DMS53 (cell line): ENCODE data around the gene ZNF865.

Source experiments
- DNase-seq: peaks from one replicate; lab custom pipeline; 2025; lab: John Stamatoyannopoulos, UW

Gene ZNF865

DNA sequence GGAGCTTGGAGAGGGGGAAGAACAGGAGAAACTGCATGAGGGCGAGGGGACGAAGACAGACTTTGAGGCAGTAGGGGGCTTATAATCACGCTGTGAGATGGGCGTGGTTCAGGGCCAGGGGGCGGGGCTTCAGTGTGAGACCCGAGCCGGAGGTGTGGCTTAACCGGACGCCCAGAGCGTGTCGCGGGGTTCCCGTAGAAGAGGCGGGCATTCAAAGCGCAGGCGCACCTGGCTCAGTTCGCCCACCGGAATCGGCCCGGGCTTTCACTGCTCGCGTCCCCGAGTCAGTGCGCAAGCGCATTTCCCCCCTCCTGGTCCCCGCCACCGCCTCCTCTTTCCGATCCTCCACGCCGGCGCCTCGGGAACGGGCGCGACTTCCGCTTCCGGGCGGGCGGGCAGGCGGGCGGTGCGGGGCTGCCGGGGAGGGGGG, 225 bp upstream of the ZNF865 start:
- DNase-seq, result peak; percentile 98

DNA sequence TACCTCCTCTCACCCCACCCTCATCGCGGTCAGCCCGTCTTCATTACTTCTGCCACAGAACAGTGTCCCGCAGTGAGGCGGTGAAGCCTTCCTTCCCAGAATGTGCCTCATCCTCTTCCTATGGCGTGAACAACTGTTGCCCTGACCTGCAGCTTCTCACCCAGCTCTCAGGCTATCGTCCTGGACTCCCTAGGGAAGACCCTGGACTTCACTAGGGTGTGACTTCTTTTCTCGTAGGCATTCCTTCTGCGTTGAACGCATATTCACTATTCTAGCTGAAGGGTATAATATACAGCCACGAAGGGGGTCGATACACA, 982 bp downstream of the ZNF865 start:
- DNase-seq, result no peak

DNA sequence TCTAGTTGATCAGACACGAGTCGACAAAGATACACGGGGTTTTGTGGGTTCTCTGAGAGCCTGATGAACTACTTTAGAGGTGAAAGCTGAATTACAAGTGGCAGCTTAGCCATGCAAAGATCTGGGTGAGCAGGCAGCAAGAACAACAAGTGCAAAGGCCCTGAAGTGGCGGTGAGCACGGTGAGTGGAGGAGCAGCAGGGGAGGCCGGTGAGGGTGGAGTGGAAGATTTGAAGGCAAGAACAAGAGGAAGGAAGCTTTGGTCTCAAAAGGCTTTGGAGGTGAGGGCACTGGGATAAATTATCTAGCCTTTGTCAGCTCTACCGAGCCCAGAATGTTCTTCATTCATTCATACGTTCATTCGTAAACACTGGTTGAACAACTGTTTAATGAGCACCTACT, 1.4 kb downstream of the ZNF865 start:
- no peak for DNase-seq

DNA sequence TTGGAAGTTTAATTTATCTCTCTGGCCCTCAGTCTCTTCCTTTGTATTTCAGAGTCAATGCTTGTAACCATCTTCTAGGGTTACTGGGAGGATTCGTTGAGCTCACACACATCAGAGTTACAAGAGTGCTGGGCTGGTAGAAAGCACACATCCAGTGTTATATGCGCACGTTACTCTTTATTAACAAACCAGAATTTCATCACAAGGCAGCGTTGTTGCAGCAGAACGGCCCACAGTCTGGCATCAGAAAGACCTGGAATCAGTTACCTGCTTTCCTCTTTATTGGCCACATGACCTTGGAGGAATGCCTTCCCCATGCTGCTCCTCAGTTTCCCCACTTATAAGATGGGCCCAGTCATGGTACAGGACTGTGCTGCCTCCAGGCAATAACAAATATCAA, 3.9 kb downstream of the ZNF865 start:
- DNase-seq, result no peak

DNA sequence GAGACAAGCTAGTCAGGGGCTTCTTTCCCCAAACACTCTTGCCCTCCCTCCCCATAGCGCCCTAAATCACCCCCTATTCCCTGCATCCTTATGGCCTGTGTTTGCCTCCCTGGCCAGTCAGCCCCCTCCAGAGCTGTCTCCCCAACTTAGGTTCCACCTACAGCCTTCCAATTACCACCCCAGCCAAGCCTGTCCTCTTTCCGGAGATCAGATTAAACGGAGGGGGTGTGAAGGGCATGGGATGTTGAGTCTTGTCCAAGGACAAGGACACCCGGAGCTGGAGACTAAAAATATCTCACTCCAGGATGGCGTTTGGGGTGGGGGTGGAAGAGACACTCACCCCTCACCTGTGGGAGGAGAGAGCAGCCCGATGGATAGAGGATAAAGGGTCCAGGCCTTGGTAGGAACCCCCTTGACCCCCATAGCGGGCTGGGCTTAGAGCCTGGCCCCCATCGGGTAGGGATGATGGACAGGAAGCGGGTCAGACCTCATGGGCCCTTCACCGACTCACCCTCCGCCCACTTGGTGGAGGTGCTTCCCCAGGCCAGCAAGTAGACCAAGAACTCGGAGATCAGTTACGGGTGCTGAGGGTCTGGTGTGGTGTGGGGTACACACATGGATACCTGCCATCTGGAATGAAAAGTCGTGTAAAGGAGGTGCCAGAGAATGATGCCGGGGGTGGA, 6.0 kb downstream of the ZNF865 start:
- no peak for DNase-seq

DNA sequence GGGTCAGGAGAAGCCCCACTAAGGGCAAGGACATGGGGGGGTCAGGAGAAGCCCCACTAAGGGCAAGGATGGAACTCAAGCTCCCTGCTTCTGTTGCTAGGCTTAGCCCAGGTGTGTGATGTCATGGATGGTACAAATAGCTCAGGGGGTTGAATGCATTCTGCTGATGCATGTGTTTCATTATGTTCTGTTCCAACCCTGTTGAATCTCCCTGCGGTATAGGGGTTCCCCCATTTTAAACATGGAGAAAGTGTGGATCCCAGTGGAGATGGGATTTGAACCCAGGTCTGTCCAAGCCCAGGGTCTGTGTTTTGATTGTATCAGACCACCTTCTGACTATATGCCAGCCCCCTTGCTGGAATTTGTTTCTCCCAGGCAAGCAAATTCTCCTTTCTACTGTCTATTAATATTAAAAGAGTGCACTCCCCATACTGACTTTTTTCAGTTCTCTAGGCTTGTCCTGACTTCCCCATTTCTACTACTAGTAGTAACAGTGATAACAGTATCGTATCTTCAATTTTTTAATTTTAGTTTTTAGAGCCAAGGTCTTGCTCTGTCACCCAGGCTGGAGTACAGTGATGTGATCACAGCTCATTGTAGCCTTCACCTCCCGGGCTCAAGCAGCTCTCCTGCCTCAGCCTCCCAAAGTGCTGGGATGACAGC, 6.7 kb downstream of the ZNF865 start:
- no peak for DNase-seq

DNA sequence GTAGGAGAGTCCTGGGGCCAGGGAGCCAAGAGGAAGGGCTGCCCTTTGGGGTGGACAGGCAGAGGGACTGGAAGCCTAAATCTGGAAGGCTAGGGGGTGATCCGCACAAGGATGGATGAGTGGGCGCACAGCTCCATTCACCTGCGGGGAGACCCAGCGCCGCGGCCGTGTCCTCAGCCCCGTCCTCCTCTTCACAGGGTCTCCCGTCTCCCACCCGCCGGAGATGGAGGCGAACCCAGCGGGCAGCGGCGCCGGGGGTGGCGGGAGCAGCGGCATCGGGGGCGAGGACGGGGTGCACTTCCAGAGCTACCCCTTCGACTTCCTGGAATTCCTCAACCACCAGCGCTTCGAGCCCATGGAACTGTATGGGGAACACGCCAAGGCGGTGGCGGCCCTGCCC, 7.9 kb downstream of the ZNF865 start:
- DNase-seq, result no peak

DNA sequence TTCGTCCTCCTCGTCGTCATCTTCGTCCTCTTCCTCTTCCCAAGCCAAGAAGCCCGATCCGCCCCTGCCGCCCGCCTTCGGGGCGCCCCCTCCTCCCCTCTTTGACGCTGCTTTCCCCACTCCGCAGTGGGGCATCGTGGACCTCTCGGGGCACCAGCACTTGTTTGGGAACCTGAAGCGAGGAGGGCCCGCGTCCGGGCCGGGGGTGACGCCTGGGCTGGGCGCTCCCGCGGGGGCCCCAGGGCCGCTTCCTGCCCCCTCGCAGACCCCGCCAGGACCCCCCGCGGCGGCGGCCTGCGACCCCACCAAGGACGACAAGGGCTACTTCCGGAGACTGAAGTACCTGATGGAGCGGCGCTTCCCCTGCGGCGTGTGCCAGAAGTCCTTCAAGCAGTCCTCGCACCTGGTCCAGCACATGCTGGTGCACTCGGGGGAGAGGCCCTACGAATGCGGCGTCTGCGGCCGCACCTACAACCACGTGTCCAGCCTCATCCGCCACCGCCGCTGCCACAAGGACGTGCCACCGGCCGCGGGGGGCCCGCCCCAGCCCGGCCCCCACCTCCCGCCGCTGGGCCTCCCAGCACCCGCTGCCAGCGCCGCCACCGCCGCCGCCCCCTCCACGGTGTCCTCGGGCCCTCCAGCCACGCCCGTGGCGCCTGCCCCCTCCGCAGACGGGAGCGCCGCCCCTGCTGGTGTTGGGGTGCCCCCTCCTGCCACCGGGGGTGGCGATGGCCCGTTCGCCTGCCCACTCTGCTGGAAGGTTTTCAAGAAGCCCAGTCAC, 8.7 kb downstream of the ZNF865 start:
- no peak for DNase-seq

DNA sequence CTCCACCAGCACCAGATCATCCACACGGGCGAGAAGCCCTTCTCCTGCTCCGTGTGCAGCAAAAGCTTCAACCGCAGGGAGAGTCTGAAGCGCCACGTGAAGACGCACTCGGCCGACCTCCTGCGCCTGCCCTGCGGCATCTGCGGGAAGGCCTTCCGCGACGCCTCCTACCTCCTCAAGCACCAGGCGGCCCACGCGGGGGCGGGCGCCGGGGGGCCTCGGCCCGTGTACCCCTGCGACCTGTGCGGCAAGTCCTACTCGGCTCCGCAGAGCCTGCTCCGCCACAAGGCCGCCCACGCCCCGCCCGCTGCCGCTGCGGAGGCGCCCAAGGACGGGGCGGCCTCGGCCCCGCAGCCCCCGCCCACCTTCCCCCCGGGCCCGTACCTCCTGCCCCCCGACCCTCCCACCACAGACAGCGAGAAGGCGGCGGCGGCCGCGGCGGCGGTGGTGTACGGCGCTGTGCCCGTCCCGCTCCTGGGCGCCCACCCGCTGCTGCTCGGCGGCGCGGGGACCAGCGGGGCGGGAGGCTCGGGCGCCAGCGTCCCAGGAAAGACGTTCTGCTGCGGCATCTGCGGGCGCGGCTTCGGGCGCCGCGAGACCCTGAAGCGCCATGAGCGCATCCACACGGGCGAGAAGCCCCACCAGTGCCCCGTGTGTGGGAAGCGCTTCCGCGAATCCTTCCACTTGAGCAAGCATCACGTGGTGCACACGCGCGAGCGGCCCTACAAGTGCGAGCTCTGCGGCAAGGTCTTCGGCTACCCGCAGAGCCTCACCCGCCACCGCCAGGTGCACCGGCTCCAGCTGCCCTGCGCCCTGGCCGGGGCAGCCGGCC, 9.5 kb downstream of the ZNF865 start:
- no peak for DNase-seq

DNA sequence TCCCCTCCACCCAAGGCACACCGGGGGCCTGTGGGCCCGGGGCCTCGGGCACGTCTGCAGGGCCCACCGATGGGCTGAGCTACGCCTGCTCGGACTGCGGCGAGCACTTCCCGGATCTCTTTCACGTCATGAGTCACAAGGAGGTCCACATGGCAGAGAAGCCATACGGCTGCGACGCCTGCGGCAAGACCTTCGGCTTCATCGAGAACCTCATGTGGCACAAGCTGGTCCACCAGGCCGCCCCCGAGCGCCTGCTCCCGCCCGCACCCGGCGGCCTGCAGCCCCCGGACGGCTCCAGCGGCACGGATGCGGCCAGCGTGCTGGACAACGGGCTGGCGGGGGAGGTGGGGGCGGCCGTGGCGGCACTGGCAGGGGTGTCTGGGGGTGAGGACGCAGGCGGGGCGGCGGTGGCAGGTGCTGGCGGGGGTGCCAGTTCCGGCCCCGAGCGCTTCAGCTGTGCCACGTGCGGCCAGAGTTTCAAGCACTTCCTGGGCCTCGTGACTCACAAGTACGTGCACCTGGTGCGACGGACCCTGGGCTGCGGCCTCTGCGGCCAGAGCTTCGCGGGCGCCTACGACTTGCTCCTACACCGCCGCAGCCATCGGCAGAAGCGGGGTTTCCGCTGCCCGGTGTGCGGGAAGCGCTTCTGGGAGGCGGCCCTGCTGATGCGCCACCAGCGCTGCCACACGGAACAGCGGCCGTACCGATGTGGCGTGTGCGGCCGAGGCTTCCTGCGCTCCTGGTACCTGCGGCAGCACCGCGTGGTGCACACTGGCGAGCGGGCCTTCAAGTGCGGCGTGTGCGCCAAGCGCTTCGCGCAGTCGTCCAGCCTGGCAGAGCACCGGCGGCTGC, 10.3 kb downstream of the ZNF865 start:
- no peak for DNase-seq

DNA sequence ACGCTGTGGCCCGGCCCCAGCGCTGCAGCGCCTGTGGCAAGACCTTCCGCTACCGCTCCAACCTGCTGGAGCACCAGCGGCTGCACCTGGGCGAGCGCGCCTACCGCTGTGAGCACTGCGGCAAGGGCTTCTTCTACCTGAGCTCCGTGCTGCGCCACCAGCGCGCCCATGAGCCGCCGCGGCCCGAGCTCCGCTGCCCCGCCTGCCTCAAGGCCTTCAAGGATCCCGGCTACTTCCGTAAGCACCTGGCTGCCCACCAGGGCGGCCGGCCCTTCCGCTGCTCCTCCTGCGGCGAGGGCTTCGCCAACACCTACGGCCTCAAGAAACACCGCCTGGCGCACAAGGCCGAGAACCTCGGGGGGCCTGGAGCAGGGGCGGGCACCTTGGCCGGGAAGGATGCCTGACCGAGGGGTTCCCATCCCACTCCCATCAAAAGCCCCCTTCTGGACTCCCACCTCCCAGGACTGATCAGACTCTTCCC, 11.0 kb downstream of the ZNF865 start:
- DNase-seq, result no peak

DNA sequence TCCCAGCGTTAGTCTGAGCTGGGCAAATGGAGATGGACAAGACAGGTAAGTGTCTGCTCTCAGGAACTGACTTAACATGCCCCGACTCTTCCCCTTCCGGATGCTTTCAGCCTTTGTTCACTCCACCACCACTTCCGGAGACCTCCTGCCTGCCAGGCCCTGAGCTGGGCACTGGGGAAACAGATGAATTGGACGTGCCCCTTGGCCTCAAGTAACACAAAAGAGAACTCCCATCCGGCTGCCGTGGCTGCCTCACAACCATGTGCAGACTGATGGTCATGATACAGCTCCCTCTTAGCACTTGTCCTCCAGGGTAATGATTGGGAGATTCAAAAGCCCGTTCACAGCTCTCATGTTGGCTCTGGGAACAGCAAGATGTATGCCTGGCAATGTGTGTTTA, 12.0 kb downstream of the ZNF865 start:
- DNase-seq, result no peak

DNA sequence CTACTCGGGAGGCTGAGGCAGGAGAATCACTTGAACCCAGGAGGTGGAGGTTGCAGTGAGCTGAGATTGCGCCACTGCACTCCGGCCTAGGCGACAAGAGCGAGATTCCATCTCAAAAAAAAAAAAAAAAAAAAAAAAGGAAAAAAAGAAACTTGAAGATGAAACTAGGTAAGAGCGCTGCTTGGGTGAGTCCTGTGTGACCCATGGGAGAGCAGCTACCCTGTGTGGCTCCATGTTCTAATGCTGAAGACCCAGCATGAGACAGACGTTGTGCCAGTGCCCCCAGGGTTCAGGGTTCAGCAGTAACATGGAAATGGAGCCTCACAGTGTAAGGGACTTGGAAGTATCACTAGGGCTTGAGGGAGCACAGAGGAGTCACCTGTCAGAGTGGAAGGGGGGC, 13.0 kb downstream of the ZNF865 start:
- no peak for DNase-seq

DNA sequence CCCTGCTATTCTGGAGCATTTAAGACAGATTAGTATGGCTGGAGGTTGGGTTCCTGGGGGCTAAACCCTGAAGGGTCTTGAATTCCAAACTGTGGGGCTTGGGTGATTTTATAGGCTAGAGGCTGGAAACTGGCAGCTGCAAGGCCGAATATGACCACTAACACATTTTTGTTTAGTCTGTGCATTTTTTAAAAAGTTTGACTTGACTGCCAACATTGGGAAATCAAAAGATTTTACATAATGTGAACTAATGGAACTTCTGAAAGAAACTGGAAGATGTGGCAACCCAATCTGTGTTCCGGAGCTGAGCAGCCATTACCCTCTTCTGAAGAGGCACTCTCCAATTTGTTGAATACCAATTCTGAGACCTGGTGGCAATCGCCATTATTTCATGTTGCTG, 13.8 kb downstream of the ZNF865 start:
- DNase-seq, result no peak

DNA sequence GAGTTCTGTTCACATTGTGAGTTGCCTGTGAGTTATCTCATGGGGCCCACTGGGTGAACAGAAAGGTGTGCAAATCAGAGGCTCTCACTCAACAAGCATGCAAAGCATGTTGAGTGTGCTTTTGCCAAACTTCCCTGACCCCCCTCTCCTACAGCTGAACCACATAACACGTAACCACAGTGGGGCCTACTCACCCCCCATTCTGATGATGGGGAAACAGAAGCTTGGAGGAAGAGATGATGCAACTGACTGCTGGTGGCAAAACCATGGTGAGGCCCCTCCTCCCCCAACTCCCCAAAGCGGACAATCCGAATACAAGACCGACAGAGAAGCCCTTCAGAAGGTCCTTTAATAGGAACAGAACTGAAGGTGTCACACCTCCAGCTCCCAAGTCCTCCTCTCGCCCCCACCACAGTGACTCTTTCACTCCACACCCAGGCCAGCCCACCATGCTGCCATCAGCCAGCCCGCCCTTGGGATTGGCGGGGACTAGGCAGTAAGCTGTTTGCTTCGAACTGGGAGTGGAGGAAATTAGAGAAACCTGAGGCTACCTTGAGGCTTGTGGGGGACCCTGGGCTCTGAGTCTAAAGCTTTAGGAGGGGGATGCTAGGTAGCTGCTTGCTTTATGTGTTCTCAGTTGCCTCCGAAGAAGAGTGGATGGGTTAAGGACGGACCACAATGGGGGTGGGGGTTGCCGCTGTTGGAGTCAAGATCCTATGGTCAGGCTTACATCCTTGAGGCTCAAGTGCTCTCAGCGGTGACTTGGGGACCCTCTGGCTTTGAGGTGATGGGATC, 15.2 kb downstream of the ZNF865 start:
- no peak for DNase-seq

DNA sequence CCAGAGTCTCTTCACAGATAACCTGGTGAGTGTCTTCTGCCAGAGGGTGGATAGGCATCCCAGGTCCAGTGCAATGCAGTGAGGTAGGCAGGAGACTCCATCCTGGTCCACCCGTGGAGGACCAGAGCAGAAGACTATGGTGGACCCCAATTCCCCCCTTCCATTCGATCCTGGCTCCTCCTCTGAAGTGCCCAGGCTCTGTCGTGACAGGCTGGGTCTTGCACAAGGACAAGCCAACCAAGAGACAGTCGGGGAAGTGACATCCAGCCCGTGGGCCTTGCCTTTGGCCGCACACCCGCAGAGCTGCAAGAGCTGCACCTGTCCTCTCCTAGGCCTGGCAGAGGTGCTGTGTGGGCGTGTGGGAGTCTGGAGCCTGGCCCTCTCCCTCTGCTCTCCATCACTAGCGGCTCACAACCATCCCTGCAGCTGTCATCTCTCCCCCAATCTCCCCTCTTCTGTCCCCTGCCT, 15.8 kb downstream of the ZNF865 start:
- DNase-seq, result peak; percentile 21

DNA sequence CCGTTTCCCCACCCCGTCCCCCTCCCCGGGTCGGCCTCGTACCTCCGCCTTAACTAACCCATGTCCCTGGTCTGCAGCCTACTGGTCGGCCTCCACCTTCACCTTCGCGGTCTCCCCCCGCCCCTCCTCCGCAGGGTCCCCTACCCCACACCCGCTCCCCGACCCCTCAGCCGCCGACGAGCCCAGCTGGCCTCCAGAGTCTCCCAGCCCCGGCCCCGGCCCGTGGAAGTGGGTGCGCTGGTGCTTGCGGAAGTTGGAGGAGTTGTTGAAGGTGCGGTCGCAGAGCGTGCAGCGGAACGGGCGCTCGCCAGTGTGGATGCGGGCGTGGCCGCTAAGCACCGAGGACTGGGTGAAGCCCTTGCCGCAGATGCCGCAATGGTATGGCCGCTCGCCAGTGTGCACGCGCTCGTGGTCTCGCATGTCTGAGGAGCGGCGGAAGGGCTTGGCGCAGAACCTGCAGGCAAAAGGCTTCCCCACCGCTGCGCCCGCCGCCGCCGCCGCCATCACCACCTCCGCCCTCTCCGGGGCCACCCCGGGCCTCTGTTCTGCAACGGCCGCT, 16.3 kb downstream of the ZNF865 start:
- no peak for DNase-seq

DNA sequence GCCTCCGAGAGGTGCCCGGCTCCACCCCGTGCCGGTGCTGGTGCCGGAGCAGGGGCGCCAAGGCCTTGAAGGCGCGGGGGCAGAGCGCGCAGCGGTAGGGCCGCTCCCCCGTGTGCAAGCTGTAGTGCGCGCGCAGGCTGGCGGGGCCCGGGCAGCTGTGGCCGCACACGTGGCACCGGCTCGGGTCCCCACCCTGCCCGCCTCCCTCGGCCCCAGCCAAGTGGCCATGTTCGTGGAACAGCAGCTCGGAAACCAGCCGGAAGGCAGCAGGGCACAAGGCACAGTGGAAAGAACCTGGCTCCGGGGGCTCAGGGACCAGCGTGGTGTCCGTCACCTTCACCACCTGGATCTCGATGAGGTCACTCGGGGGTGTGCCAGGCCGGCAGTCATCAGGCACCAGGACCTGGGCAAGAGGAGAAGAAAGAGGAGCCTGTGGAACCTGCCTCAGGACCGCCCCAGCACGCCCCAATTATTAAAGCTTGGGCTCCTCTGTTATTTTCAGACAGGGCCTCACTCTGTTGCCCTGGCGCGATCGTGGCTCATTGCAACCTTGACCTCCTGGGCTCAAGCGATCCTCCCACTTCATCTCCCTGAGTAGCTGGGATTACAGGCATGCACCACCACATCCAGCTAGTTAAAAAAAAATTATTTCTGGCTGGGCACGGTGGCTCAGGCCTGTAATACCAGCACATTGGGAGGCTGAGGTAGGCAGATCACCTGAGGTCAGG, 17.0 kb downstream of the ZNF865 start:
- no peak for DNase-seq

DNA sequence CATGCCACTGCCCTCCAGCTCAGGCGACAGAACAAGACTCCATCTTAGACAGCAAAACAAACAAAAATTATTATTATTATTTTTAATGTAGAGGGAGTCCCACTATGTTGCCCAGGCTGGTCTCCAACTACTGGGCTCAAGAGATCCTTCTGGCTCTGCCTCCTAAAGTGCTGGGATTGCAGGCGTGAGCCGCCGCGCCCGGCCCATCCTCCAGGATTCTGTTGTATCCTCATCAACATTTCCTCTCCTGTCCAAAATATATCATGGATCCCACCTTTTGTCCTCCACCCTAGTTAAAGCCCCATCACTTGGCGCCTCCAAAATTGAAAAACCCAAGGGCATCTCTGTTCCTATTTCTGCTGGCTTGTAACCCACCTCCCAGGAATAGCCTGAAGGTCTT, 17.7 kb downstream of the ZNF865 start:
- no peak for DNase-seq
